Ureter (tissue), 1 donor: ENCODE measurements around the gene C22orf15. TPM values are rescaled to one million over a fixed set of nuclear protein-coding genes. Genes with fewer than 3 reads are reported as not detected.

Experiments used
- DNase-seq: peaks from one replicate; pipeline ENCODE4 v3.0.0-alpha.2; 2020; ENCODE audit warnings: low spot score
- total RNA-seq: library from RNA; stranded (reverse); gene quantifications from one replicate; pipeline ENCODE4 v1.2.4, GENCODE V29; 2023
- donor health status: DM: yes; HTN: yes; CAD: no.

The C22orf15 gene
- total RNA-seq, 1 donor from 2014 or later = 0.18 TPM

DNA sequence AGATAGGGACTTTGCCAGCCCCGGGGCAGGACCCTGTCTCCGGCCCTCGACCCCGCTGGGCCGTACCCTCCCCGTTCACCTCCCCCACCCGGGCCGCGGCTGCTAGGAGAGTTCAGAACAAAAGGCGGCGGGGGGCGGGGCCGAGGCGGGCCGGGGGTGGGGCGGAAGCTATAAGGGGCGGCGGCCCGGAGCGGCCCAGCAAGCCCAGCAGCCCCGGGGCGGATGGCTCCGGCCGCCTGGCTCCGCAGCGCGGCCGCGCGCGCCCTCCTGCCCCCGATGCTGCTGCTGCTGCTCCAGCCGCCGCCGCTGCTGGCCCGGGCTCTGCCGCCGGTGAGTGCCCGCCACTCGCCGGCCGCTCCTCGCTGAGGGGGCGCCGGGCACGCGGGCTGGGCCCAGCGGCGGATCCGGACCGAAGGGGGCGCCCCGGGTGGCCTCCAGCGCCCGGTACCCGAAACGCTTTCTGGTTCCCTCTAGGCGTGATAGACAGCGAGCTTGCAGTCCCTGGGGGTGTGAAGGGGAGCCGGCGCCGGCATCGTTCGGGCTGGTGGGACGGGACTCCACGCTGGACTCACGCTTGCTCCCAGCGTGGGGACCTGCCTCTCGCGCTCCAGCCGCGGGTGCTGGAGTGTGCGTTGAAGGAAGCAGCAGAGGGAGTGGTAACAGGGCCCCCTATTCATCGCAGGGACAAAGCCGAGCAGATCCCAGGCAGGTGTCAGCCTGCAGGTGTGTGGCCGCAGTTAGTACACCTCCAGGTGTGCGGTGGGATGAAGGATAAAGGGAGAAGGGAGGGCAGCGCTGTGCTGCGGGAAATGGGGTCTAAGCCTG lies 10.1 kb downstream of the C22orf15 start, which contains the start of gene MMP11:
Gene MMP11, plus strand, starts transcription at position 201 of the 825 bp plus-strand sequence. Its CDS starts 22 bp downstream, at position 223.
- DNase-seq = no peak

DNA sequence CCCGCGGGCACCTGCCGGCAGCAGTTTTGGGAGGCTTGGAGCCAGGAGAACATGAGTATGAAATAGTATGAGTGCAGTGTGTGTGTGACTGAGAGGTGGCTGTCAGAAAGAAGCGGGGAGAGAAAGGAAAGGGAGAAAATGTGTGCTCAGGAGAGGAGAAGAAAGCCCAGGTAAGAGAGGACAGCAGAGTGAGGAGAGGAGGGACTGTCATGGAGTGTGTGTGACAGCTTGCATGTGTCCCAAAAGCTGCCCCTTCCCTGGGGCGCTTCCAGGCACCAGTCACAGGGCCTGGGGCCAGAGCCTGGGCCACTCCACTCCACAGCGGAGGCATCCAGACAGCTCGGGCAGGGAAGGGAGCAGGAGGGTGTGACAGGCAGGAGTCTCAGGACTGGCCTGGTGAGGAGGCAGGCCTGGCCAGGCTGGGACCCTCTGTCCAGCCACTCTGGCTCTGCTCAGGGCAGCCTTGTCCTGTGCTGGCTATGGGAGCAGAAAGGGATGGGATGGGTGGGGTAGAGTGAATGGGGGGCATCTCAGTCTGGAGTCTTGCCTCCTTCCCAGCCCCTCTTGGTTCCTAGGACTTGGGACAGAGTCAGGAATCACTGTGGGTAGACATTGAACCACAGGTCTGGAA lies 10.8 kb downstream of the C22orf15 start:
- no peak for DNase-seq

DNA sequence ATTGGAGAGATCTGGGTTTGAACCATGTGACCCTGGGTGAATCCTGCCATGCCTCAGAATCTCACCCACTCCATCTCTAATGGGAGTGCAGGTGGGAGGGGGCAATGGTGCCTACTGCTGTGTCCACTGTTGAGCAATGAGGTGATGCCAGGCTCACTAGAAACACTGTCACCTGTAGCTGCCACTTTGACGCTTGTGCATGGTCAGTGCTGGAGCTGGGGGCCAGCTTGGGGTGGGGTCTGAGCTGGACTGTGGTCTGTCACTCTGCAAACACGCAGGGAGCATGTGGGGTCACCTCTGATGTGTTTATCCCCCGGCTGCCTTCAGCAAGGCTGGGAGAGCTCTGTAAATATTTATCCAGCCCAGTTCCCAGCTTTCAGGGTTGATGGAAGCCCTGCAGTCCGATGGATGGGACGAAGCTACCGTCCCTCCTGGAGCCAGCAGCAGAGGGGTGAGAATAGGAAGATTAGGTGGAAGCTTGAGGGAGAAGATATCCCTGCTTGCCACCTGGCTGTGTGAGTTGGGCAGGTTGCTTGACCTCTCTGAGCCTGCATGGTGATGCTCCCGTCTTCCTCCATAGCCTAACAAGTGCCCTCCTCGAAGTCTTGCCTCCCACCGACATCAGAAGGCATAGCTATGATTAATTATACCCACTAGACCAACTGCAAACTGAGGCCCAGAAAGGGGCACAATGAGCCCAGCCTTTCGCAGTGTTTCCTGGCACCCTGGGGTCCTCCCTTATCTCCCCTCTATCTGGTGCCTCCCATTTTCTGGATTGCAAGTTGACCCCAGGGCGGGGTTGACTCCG lies 11.5 kb downstream of the C22orf15 start:
- no peak for DNase-seq

DNA sequence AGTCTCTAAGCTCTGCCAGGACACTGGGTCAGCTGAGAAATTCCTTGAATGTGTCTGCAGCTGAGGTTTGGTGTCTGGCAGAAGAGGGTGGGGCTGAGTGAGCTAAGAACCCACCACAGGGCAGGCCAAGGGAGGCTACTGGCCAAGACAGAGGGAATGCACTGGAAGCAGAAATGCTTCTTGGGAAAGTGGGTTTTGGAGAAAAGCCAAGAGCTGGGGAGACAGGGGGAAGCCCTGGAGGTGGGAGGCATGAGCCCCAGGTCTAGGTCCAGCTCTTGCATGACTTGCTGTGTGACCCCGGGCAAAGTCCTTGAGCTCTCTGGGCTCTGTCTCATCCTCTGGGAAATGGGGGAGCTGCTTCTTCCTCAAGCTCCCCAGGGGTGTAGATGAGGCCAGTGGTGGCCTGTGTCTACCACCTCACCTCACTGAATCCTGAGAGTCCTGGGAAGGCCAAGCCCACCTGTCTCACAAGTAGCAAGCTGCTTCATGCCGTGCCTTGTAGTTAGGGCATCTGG lies 12.2 kb downstream of the C22orf15 start:
- no peak for DNase-seq

DNA sequence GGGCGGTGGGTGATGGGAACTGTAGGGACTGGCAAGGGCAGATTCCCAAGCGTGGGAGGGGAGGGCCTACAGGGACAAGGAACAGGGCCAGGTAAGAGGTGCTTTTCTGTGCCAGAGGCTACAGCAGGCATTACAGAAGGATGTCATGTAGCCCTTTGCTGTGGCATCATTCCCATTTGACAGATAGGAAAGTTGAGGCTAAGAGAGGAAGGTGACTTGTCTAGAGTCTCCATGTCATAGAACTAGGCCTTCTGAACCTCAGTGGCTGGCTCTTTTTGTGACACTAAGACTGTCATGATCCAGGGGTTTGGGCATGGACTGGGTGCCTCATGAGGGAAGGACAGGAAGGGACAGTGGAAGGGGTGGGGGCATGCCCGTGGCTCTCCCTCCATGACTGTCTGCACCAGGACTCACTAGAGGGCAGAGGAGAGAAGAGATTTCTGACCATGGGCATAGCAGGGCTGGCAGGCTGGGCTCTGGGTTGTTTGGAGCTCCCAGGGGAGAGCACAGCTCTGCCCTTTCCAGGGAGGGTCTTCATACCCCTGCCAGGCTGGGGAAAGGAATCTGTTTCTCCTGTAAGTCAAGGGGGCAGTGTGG lies 13.1 kb downstream of the C22orf15 start:
- DNase-seq = no peak

DNA sequence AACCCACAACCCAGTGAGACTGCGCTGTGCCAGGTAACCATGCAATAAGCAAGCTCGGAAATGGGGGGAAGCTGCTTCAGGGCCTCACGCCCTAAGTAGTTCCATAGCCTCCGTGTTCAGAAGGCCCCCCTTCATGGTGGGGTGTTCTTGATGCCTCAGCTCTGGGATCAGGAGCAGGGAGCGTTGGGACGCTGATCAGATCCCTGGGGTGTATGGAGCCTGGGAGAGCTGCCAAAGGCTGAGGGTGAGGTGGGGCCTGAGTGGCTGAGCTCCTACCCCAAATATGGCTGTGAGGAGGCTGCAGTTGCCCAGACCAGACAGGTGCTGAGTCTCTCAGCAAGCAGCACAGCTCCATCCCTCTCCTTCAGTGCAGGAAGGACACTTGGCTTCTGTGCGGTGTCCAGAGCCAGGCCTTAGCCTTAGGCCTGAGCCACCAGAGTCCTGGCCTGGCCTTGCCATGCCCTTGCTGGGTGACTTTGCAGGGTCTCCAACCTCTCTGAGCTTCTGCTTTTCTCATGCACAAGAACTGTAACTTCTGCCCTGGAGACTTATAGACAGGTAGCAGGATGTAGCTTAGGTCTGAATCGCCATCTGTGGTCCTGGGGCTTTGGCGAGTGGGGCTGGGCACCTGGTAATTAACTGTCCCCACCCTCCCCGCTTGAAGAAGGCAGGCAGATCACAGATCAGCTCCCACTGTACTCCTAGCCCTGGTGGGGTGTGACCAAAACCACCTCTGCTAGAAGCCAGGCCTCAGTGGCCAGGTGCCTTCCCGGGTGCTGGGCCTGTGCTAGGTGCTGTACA lies 15.2 kb downstream of the C22orf15 start:
- DNase-seq = no peak

DNA sequence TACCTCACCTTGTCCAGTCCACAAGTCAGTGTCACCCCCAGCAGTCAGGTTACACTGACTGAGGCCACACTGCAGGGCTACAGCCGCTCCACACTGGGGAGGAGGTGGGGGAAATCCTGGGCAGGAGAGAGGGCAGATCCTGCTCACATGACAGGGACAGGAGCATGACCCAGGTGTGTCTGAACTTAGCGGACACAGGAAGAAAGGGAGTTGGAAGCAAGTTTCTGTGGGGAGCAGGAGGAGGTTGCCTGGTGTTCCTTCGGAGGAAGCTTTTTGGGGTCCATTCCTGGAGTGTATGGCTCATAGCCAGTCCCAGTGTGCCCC lies 15.7 kb downstream of the C22orf15 start:
- no peak for DNase-seq

DNA sequence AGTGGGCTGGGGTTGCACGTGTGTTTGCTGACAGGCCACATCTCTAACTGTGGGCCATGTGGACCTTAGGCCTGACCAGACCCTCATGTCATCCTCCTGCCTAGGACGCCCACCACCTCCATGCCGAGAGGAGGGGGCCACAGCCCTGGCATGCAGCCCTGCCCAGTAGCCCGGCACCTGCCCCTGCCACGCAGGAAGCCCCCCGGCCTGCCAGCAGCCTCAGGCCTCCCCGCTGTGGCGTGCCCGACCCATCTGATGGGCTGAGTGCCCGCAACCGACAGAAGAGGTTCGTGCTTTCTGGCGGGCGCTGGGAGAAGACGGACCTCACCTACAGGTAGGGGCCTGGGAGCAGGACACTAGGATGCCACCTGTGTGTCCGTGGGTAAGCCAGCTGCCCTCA lies 16.3 kb downstream of the C22orf15 start:
- DNase-seq = no peak

DNA sequence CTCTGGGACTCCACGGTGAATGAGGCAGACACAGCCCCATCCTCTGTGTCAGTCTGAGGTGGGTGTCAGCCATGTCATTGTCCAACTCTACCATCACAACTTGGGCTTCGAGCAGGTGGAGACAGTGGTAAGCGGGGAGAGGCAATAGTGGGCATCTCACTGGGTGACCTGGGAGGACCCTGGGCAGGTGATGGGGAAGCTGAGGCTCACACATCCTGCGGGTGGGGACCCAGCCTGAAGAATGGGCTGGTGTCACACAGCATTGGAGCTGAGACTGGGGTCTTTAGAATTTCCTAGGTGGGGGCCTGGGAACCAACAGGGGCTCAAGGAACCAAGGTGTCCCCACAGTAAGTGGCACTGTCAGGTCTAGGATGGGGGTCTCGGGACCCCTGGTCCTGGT lies 16.9 kb downstream of the C22orf15 start:
- no peak for DNase-seq

DNA sequence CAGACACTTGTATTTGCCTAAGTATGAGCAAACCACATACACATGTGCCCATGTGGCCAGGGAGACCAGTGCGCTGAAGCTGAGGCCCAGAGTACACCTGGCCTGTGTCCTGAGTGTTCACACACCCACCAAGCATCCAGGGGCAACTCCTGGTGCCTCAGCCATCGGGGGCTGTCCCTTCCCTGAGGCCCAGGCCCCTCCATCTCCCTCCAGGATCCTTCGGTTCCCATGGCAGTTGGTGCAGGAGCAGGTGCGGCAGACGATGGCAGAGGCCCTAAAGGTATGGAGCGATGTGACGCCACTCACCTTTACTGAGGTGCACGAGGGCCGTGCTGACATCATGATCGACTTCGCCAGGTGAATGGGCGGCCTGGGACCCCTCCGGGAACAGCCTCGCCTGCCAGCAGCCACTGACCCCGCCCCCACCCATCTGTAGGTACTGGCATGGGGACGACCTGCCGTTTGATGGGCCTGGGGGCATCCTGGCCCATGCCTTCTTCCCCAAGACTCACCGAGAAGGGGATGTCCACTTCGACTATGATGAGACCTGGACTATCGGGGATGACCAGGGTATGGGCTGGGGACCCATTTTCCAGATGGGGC lies 17.5 kb downstream of the C22orf15 start:
- no peak for DNase-seq

DNA sequence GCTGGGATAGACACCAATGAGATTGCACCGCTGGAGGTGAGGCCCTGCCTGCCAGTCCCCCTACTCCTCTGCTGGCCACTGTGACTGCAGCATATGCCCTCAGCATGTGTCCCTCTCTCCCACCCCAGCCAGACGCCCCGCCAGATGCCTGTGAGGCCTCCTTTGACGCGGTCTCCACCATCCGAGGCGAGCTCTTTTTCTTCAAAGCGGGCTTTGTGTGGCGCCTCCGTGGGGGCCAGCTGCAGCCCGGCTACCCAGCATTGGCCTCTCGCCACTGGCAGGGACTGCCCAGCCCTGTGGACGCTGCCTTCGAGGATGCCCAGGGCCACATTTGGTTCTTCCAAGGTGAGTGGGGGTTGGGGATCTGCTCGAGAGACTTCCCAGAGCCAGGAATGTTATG lies 18.3 kb downstream of the C22orf15 start:
- no peak for DNase-seq

DNA sequence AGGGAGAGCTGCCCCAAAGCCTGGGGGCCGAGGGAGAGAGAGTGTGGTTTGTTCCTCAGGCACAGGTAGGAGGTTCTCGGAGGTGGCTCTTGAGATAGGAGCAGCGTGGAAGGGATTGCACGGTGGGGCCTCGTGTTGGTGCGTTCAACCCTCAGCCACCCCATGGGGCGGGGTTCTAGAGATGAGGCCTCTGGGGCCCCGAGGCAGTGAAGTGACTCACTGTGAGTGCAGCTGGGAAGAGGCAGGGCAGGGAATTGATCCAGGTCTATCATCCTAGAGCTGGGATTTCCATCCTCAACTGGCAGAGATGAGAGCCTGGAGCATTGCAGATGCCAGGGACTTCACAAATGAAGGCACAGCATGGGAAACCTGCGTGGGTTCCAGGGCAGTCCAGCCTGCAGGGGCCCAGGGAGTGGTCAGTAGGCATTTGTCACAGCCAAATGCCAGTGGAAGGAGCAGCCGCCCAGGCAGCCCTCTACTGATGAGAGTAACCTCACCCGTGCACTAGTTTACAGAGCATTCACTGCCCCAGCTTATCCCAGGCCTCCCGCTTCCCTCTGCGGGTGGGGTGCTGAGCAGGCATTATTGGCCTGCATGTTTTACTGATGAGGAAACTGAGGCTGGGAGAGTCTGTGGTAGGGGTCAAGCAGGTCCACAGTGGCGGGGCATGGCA lies 18.9 kb downstream of the C22orf15 start:
- no peak for DNase-seq

DNA sequence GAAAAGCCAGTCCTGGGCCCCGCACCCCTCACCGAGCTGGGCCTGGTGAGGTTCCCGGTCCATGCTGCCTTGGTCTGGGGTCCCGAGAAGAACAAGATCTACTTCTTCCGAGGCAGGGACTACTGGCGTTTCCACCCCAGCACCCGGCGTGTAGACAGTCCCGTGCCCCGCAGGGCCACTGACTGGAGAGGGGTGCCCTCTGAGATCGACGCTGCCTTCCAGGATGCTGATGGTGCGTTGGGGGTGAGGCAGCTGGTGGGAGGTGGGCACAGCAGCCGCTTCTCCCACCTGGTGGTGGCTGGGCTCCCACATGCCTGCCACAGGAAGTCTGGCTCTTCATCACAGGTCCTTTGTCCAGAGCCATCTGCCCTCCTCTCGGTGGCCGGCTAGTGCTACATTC lies 19.5 kb downstream of the C22orf15 start:
- no peak for DNase-seq

DNA sequence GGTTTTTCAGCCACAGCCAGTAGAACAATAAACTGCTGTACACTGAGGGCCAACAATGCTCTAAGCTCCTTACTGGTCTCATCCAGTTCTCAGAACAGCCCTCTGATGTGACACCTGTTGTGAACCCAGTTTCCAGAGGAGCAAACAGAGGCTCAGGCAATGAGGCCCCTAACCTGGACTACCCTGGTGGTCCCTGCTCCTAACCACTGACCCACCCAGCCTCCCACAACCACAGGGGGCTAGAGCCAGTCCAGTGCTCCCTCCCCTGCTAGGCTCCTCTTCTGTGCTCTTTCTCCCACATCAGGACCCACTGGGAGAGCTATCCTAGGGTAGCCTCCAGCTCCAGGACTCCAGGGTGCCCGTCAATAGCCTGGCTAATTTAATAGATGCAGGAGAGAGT lies 19.9 kb downstream of the C22orf15 start:
- no peak for DNase-seq

DNA sequence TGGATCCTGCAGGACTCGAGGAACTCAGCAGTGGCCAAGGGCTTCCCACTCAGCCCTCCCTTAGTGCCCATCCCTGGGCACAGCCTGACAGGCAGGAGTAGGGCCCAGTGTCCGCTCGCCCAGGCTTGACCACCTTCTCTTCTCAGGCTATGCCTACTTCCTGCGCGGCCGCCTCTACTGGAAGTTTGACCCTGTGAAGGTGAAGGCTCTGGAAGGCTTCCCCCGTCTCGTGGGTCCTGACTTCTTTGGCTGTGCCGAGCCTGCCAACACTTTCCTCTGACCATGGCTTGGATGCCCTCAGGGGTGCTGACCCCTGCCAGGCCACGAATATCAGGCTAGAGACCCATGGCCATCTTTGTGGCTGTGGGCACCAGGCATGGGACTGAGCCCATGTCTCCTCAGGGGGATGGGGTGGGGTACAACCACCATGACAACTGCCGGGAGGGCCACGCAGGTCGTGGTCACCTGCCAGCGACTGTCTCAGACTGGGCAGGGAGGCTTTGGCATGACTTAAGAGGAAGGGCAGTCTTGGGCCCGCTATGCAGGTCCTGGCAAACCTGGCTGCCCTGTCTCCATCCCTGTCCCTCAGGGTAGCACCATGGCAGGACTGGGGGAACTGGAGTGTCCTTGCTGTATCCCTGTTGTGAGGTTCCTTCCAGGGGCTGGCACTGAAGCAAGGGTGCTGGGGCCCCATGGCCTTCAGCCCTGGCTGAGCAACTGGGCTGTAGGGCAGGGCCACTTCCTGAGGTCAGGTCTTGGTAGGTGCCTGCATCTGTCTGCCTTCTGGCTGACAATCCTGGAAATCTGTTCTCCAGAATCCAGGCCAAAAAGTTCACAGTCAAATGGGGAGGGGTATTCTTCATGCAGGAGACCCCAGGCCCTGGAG lies 20.7 kb downstream of the C22orf15 start:
- no peak for DNase-seq

DNA sequence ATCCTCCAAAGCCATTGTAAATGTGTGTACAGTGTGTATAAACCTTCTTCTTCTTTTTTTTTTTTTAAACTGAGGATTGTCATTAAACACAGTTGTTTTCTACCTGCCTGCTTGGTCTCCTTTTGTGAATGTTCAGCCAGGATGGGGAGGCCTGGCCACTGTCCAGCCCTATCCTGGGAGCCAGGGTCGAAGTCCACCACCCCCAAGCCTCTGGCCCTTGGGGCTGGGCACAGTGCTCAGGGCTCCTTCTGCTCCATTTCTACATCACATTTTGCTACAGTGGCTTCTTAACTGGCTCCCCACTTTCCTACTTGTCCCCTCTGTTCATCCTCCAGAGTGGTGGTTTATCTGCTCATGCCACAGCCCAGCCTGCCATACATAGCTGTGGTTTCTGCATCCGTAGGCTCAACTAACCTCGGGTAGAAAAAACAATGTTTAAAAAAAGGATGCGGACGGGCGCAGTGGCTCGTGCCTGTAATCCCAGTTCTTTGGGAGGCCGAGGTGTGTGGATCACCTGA lies 21.5 kb downstream of the C22orf15 start:
- no peak for DNase-seq

DNA sequence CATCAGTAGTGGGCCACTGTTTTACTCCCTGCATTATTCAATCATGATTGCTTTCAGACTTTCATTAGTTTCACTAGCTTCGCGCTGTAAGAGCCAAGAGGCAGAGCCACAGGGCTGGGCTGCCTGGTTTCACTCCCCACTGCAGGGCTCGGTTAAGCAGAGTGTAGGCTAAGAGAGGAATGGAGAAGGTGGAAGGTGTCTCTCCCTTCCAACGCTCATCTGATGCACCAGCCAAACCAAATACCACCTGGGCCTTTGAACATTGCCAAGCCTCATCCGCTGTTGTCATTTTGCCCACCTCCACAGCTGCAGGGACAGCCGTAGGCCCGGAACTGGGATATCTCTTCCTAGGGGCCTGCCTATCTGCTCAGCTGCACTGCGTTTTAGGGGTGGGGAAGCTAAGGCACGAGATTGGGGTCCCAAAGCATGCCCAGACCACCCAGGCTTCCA lies 23.5 kb downstream of the C22orf15 start:
- no peak for DNase-seq

DNA sequence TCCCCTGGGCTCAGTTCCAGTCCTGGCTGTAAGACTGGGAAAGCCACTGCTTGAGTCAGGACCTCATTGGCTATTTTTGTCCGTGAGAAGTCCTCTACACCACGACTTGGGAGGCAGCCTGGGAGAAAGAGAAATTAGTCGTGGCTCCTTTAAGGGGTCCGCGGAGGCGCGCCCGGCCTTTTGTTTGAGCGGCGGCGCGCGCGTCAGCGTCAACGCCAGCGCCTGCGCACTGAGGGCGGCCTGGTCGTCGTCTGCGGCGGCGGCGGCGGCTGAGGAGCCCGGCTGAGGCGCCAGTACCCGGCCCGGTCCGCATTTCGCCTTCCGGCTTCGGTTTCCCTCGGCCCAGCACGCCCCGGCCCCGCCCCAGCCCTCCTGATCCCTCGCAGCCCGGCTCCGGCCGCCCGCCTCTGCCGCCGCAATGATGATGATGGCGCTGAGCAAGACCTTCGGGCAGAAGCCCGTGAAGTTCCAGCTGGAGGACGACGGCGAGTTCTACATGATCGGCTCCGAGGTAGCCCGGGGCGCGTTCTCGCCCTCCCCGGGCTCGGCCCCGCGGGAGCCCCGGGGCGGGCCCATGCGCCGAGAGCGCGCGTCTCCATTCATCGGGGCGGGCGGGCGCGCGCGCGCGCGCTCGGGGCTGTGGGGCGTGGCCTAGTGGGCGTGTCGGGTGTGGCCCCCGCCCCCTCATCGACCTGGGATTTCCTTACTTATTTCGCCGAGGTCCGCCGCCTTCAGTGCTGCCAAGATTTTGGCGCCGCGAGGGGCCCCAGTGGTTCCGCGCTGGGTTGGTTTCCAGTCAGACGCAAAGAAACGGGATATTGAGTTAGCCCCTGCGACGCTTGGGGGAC lies 24.2 kb downstream of the C22orf15 start, which contains the start of gene SMARCB1:
Gene SMARCB1, plus strand, starts transcription at position 215 of the 848 bp plus-strand sequence. Its CDS starts 204 bp downstream, at position 419.
- peak; percentile 89 for DNase-seq
